ENCODE data around the gene STYX. TPM values are rescaled to one million over a fixed set of nuclear protein-coding genes. Genes with fewer than 3 reads are reported as not detected.

STYX gene, protein sequence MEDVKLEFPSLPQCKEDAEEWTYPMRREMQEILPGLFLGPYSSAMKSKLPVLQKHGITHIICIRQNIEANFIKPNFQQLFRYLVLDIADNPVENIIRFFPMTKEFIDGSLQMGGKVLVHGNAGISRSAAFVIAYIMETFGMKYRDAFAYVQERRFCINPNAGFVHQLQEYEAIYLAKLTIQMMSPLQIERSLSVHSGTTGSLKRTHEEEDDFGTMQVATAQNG
- 23.0 and 23.8 TPM in 2 replicates for total RNA-seq

DNA sequence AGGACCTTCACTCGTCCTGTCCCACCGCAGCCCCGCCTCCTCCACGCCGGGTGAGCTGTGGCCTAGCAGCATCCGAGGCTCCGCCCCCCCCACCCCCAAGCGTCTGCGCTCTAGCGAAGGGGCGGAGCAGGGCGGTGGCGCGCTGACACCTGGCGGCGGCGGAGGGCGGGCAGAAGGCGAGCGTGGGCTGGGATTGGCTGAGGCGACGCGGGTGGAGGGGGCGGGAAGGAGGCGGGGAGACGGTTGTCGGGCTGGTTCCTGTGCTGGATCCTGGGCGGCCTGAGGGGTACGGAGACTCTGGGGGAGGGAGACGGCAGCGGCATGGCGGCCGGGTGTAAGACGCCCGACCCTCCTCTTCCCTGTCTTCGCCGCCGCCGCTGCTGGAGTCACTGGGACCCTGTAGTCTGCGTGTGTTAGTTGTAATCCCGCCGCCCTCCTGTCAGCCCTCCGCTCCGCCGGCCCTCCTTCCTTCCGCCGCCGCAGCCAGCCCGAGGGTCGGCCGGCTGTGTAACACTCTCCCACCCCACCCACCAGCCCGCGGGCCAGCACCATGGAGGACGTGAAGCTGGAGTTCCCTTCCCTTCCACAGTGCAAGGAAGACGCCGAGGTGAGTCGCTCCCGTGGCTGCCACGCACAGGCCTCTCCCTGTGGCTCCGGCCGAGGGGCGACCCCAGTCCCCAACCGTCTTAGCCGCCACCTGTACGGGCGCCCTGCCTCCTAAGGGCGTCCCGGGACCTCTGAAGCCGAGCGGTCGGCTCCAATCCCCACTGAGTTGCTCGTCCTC, at the start of gene STYX:
STYX (plus strand) TSS at position 242 of the 784 bp plus-strand sequence; CDS start at position 551, 309 bp downstream.

DNA sequence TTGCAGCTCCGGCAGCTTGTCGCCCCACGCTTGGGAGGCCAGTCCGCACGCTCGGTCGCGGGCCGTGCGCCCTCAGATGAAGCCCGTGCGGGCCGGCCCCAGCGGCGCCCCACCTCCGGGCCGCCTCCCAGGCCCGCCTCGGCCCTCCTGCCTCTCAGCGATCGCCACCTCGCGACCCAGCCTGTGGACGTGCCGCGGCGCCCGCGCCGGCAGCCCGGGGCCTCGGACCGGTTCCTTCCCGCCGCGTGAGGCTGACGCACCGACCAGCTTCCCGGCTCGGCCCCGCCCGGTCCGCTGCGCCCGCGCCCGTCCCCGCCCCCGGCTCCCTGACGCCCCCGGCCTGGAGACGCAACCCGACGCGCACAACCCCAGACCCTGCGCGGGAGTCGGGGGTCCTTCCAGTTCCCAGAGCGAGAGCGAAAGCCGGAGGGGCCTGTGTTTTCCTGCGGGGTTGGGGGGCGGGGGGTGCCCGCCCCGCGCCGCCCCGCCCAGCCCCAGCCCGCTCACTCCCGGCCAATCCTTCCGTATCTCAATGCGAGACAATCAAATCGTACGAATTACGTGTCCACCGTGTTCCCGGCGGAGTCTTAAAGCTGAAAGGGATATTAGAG, 34.4 kb upstream of the STYX start, which contains the start of gene ERO1A:
ERO1A (minus strand) TSS at position 78 of the 611 bp plus-strand sequence; CDS start at position 1, 77 bp downstream.

DNA sequence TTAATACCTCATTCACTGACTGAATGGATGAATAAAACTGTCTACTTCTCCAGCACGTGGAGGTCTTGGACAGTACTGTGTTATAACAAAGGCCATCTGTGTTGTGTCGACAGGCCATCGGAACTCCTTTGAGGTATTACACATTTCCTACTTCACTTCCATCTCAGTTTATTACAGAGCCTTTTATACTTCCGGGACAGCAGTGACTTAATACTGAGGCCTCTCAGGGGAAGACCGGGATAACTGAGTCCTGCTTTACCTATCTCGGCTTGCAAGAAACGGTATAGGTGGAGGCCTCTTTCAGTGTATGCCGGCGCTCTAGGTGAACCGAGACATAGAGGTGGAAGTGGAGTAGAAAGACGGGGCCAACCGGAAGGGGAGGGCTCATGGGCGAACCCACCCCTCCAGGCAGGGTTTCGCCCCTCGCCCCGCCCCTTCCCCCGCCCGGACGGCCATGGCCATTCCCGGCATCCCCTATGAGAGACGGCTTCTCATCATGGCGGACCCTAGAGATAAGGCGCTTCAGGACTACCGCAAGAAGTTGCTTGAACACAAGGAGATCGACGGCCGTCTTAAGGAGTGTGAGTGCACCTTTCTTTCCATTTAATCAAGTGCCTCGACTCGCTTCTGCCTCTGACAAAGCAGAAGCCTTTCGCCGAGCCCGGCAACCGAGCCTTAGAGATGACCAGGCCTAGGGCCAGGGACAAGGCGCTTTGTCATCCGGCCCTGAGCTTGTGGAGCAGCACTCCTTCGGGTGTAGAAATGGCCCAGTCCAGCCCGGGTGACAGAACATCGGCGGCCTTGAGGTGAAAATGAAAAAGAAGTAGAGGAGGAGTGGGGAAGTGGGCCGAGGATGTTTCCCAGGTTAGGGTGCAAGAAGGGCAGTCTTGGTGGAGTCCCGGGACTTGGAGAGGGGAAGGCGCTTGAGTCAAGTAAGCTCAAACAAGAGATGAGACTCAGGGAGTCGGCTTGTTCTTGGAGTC, 23.0 kb upstream of the STYX start, which contains the start of gene PSMC6:
PSMC6 (plus strand) TSS at position 477 of the 983 bp plus-strand sequence; CDS start at position 497, 20 bp downstream.

DNA sequence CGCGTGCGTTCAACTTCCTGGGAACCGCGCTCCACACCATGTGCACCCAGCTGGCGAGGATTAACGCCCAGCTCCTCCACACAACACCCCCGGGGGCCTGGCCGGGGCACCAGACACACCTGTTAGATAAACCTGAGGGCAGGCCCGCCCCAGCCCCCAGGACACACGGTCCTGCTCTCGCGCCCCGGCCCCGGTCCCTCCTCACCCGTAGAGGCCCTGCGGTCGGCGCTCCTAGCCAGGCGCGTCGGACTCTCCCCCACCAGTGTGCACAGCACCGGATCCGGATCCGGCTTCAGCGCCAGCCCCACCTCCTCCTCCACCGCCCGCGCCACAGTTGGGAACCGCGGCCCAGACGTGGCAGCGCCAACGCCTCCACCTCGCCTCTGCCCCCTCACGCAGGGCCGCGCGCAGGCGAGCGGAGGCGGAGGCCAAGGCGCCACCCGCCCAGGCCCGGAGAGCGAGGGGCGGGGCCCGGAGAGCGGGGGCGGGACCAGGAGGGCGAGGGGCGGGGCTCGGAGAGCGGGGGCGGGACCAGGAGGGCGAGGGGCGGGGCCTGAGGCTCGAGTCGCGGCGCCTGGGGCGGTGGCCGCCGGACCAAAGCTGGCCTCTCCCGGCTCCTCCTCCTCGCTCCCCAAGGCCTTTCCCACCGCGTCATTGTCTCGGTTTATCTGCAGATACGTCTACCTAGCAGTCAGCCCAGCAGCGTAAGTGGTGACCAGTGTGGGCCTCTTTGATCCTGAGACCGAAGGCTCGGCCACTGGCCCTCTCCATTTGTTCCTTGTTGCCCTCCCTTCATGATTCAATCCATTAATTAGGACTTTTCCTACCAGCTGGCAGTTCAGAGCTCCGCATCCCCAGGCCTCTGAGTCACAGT, 61.5 kb downstream of the STYX start, which contains the start of gene GNPNAT1:
GNPNAT1 (minus strand) TSS at position 385 of the 874 bp plus-strand sequence. CDS start 6,957 bp downstream, outside the sequence.

Other genes starting within 250 kb of the STYX start
- 4.2 and 5.3 TPM in 2 replicates for gene TXNDC16, start 177.7 kb upstream of the STYX start, total RNA-seq
- gene GPR137C, start 177.3 kb upstream of the STYX start, total RNA-seq, result 0.87 and 1.1 TPM in 2 replicates
- 32.2 and 42.7 TPM in 2 replicates for gene ERO1A, start 34.6 kb upstream of the STYX start, total RNA-seq
- gene PSMC6, start 23.0 kb upstream of the STYX start, total RNA-seq, result 58.3 and 83.8 TPM in 2 replicates
- gene GNPNAT1, start 61.4 kb downstream of the STYX start, total RNA-seq, result 20.8 and 26.6 TPM in 2 replicates
- 75.7 and 79.3 TPM in 2 replicates for gene FERMT2, start 220.9 kb downstream of the STYX start, total RNA-seq

Measured in dermis lymphatic vessel endothelial cell (primary cell).